K562 (cell line): ENCODE results near the gene ST7. TPM values are rescaled to one million over a fixed set of nuclear protein-coding genes. Genes with fewer than 3 reads are reported as not detected.

Experiments
- ATAC-seq: fragments of 200-7000 bp; cut with Tn5 transposase; 3 replicates; pipeline ENCODE4 v1.9.1; 2020; ENCODE audit warnings: moderate library complexity
- BruUV-seq: library from RNA; stranded (reverse); fragments of 400-500 nt; replicated peaks from 2 replicates; lab custom pipeline; 2021; lab: Mats Ljungman, UMichigan
- CTCF ChIA-PET: fragments of 300-600 bp; formaldehyde crosslinking; extraction: SDS; loops from one replicate; lab custom pipeline; 2021; ENCODE audit warnings: low intra/inter-chr PET ratio; lab: Yijun Ruan, JAX
- POLR2A ChIA-PET: fragments of 300-600, 350-650 bp; sonication (Branson Sonifier 250); formaldehyde crosslinking; extraction: SDS; loops from one replicate; lab custom pipeline; 2021; ENCODE audit warnings: antibody characterized with exemption, inconsistent platforms; lab: Yijun Ruan, JAX
- DNase-seq, 4 experiments: peaks; one replicate each; pipeline versions ENCODE4 v3.0.0 to v3.0.0-alpha.2; 2011 to 2018; ENCODE audit warnings: low spot score in 3 of 4, mixed read lengths in 3 of 4; ENCODE audit errors: extremely low read depth in 1 of 4
- FAIRE-seq: peaks from 2 replicates; lab custom pipeline; 2011; peaks lifted over from hg19 to GRCh38; lab: Jason Lieb, UNC
- H2AFZ ChIP-seq: 2 replicates; pipeline ENCODE4 v1.6.0; 2011; ENCODE audit warnings: low read depth, low read length, control low read depth, inconsistent platforms
- H3K27ac ChIP-seq: fragments of 200-600 bp; 3 replicates; pipeline ENCODE4 v1.8.0; 2011; ENCODE audit warnings: low read depth, mild to moderate bottlenecking, control low read depth, inconsistent platforms, low read length, moderate library complexity, mixed read lengths; ENCODE audit errors: extremely low read depth
- H3K27me3 ChIP-seq, 2 experiments: fragments of 300-600 bp in 1 of 2; 2 replicates in 1 of 2; 3 replicates in 1 of 2; pipeline versions ENCODE4 v1.6.0 to v1.8.0; 2011; ENCODE audit warnings: inconsistent platforms in 2 of 2, low read length in 2 of 2, mild to moderate bottlenecking in 1 of 2, mixed read lengths in 1 of 2, moderate library complexity in 1 of 2; ENCODE audit not compliant: control insufficient read depth in 2 of 2, insufficient read depth in 2 of 2
- H3K36me3 ChIP-seq: fragments of 300-600 bp; 3 replicates; pipeline ENCODE4 v1.8.0; 2011; ENCODE audit warnings: mild to moderate bottlenecking, low read length, inconsistent platforms; ENCODE audit not compliant: control insufficient read depth, insufficient read depth
- H3K4me1 ChIP-seq, 2 experiments: fragments of 200-600 bp in 1 of 2; replicated peaks in 1 of 2; 2 replicates in 1 of 2; 3 replicates in 1 of 2; pipeline versions ENCODE4 v1.5.1 to v1.8.0; 2011; ENCODE audit warnings: inconsistent platforms in 2 of 2, low read length in 2 of 2, mild to moderate bottlenecking in 1 of 2, mixed read lengths in 1 of 2, moderate library complexity in 1 of 2; ENCODE audit not compliant: control insufficient read depth in 2 of 2, insufficient read depth in 2 of 2
- H3K4me2 ChIP-seq: 2 replicates; pipeline ENCODE4 v1.6.1; 2011; ENCODE audit warnings: low read length, control low read depth, inconsistent platforms, mixed read lengths; ENCODE audit not compliant: insufficient read depth
- H3K4me3 ChIP-seq: fragments of 200-600 bp; sonication (generic), shearing (Covaris generic); 2 replicates; pipeline ENCODE4 v1.5.1; 2016; ENCODE audit warnings: control low read depth, inconsistent platforms
- H3K79me2 ChIP-seq: fragments of 200-600 bp; 3 replicates; pipeline ENCODE4 v1.8.0; 2011; ENCODE audit warnings: low read length, inconsistent platforms; ENCODE audit not compliant: control insufficient read depth, insufficient read depth
- H3K9ac ChIP-seq, 2 experiments: 2 replicates each; pipeline versions ENCODE4 v1.6.0 to v1.6.1; 2011; ENCODE audit warnings: low read depth in 2 of 2, low read length in 2 of 2, control low read depth in 1 of 2, inconsistent platforms in 1 of 2, mild to moderate bottlenecking in 1 of 2, mixed read lengths in 1 of 2; ENCODE audit not compliant: insufficient read depth in 1 of 2
- H3K9me1 ChIP-seq: one replicate; pipeline ENCODE4 v1.6.0; 2011; ENCODE audit warnings: inconsistent platforms, mild to moderate bottlenecking, low read length, moderate library complexity; ENCODE audit not compliant: control insufficient read depth, insufficient read depth
- H3K9me3 ChIP-seq: replicated peaks from 2 replicates; pipeline ENCODE4 v1.5.1; 2011; ENCODE audit warnings: low read depth, low read length, inconsistent platforms; ENCODE audit not compliant: control insufficient read depth, insufficient read depth
- H4K20me1 ChIP-seq: replicated peaks from 2 replicates; pipeline ENCODE4 v1.6.1; 2011; ENCODE audit warnings: low read length, inconsistent platforms, mixed read lengths; ENCODE audit not compliant: control insufficient read depth, insufficient read depth
- ADNP ChIP-seq: fragments of 200-800 bp; sonication (Bioruptor generic); IDR thresholded peaks from 2 replicates; pipeline ENCODE4 v1.6.1; 2016; ENCODE audit warnings: missing genetic modification characterization, missing compliant biosample characterization
- BACH1 ChIP-seq: fragments of 200-800 bp; sonication (Bioruptor generic); IDR thresholded peaks from 2 replicates; pipeline ENCODE4 v1.6.1; 2016; ENCODE audit warnings: missing genetic modification characterization, missing compliant biosample characterization
- ETS1 ChIP-seq: conservative IDR thresholded peaks from 2 replicates; pipeline ENCODE4 v1.6.1; 2011; ENCODE audit warnings: low read depth, mild to moderate bottlenecking, low read length; ENCODE audit not compliant: control insufficient read depth
- ETV1 ChIP-seq: fragments of 450-650 bp; conservative IDR thresholded peaks from 2 replicates; pipeline ENCODE4 v1.6.1; 2016; ENCODE audit warnings: missing genetic modification characterization, control low read depth, low read depth, missing compliant biosample characterization
- GABPB1 ChIP-seq: sonication (generic); formaldehyde crosslinking; IDR thresholded peaks from 2 replicates; pipeline ENCODE4 v1.8.0; 2022; ENCODE audit warnings: mild to moderate bottlenecking, missing genetic modification reagents
- GATA2 ChIP-seq: sonication (generic); formaldehyde crosslinking; IDR thresholded peaks from 2 replicates; pipeline ENCODE4 v1.4.0; 2020; ENCODE audit warnings: mild to moderate bottlenecking, missing genetic modification reagents
- NR4A1 ChIP-seq, 2 experiments: fragments of 250-450 bp in 1 of 2; fragments of 450-650 bp in 1 of 2; sonication (Bioruptor Pico) in 1 of 2; IDR thresholded peaks; 2 replicates each; pipeline versions ENCODE4 v1.4.0 to v1.6.1; 2016 to 2020; ENCODE audit warnings: mild to moderate bottlenecking in 2 of 2, missing compliant biosample characterization in 1 of 2, missing genetic modification characterization in 1 of 2, moderate library complexity in 1 of 2
- POLR2B ChIP-seq: fragments of 450-650 bp; IDR thresholded peaks from 2 replicates; pipeline ENCODE4 v1.6.1; 2018; ENCODE audit warnings: low read depth; ENCODE audit not compliant: partially characterized antibody
- TCFL5 ChIP-seq: fragments of 250-450 bp; sonication (Bioruptor Pico); conservative IDR thresholded peaks from 2 replicates; pipeline ENCODE4 v1.6.1; 2021; ENCODE audit warnings: mild to moderate bottlenecking, moderate library complexity, matching md5 sums
- TGIF2 ChIP-seq: sonication (generic); formaldehyde crosslinking; IDR thresholded peaks from 2 replicates; pipeline ENCODE4 v1.8.1; 2022; ENCODE audit warnings: mild to moderate bottlenecking, missing genetic modification reagents, moderate library complexity
- THRAP3 ChIP-seq: fragments of 450-650 bp; IDR thresholded peaks from 2 replicates; pipeline ENCODE4 v1.6.1; 2016; ENCODE audit warnings: mild to moderate bottlenecking, inconsistent platforms, borderline replicate concordance
- ZBTB17 ChIP-seq: fragments of 450-650 bp; formaldehyde crosslinking; IDR thresholded peaks from 2 replicates; pipeline ENCODE4 v1.4.0; 2020; ENCODE audit warnings: mild to moderate bottlenecking
- ZBTB2 ChIP-seq: fragments of 450-650 bp; IDR thresholded peaks from 2 replicates; pipeline ENCODE4 v1.6.1; 2016; ENCODE audit warnings: antibody characterized with exemption
- ZBTB34 ChIP-seq: fragments of 250-450 bp; sonication (Bioruptor Pico); IDR thresholded peaks from 2 replicates; pipeline ENCODE4 v1.8.0; 2021; ENCODE audit warnings: mild to moderate bottlenecking, moderate library complexity
- ZFX ChIP-seq: sonication (generic); formaldehyde crosslinking; IDR thresholded peaks from 2 replicates; pipeline ENCODE4 v1.8.0; 2022; ENCODE audit warnings: mild to moderate bottlenecking, missing genetic modification reagents, moderate library complexity
- ZNF436 ChIP-seq: fragments of 250-450, 450-650 bp; sonication (Bioruptor Pico); formaldehyde crosslinking; IDR thresholded peaks from 2 replicates; pipeline ENCODE4 v1.7.0; 2020; ENCODE audit warnings: mild to moderate bottlenecking
- ZNF668 ChIP-seq: fragments of 250-450 bp; sonication (Bioruptor Pico); IDR thresholded peaks from 2 replicates; pipeline ENCODE4 v1.8.0; 2022; ENCODE audit warnings: mild to moderate bottlenecking, inconsistent platforms
- WGBS: fragments of 100-300 bp; shearing (Covaris generic); methylation state at CpG from one replicate; pipeline ENCODE4 v1.1.6; 2016; ENCODE audit warnings: low coverage, mixed read lengths; ENCODE audit not compliant: insufficient coverage; ENCODE audit errors: missing lambda C conversion rate; 5-methylcytosine and 5-hydroxymethylcytosine counted together
- in situ Hi-C: fragments of 300-500 bp; cut with MboI; formaldehyde crosslinking; loops from 4 replicates; pipeline ENCODE4 v1.15.0; 2018; ENCODE audit warnings: inconsistent platforms, mixed read lengths
- intact Hi-C: fragments of 100-400 bp; cut with micrococcal nuclease; formaldehyde crosslinking; loops from 2 replicates; pipeline ENCODE4 v1.14.2; 2022
- polyA plus RNA-seq, 8 experiments: library from polyadenylated mRNA; depleted of rRNA in 4 of 8; stranded (reverse) in 5 of 8; unstranded in 3 of 8; fragments of >200 nt; fragmentation: Nextera tagmentation in 2 of 8; fragmentation: Illumina TruSeq in 1 of 8; extraction: Ambion mirVana in 2 of 8; extraction: Trizol in 1 of 8; gene quantifications; 2 replicates each; pipeline versions ENCODE4 v1.2.1 to v1.2.3, GENCODE V29; 2011 to 2014; ENCODE audit warnings: inconsistent platforms in 1 of 8, missing spikeins in 1 of 8
- total RNA-seq, 7 experiments: library from RNA; depleted of rRNA in 6 of 7; stranded (reverse); fragments of >200 nt in 6 of 7; fragmentation: Illumina TruSeq in 2 of 7; extraction: Trizol in 2 of 7; gene quantifications; 2 replicates each; pipeline versions ENCODE4 v1.2.1 to v1.2.3, GENCODE V29; 2011 to 2021; ENCODE audit warnings: low replicate concordance in 1 of 7

ST7 gene
- total and polyA plus RNA-seq, 9 of the 15 experiments (the other 6 are each of a cell fraction or from before 2014, with no cell fraction given) = 23.9 to 56.3 (median 36.9) TPM

GRCh38 chr7:117083648-117084047 lies 130.3 kb downstream of the ST7 start (continued):
- TF ChIP-seq ZBTB34 (CRISPR knock-in tag) (no peak), ZNF668 (CRISPR knock-in tag) (no peak), POLR2B (no peak), THRAP3 (no peak), ZBTB17 (no peak), ETS1 (no peak), GABPB1 (no peak), TCFL5 (CRISPR knock-in tag) (no peak), ADNP (tag) (no peak)

- FAIRE-seq (no peak), ATAC-seq (peak; percentile 23; the same call in 2 of the 3 replicates), DNase-seq (peak in 1 of 4 experiments; percentile 18)
- H3K79me2 ChIP-seq = peaks cover 54% of the 10 kb centered on the region
- BruUV-seq = no TSS peak
- intact Hi-C loops = no loop called here
- no peak overlapping the region for H3K4me3 ChIP-seq
- no peak overlapping the region for H2AFZ ChIP-seq
- CTCF ChIA-PET = no interaction called here
- no peaks in the 10 kb centered on the region for H3K9me1 ChIP-seq
- no peaks in the 10 kb centered on the region for H3K9me3 ChIP-seq
- no peak overlapping the region for H3K9ac ChIP-seq
- H3K27ac ChIP-seq = no peak overlapping the region
- WGBS = 28% methylated on average over 1 of the region's 1 CpG
- H3K4me1 ChIP-seq = peaks cover 11 to 27% of the 10 kb centered on the region in 2 experiments
- H3K27me3 ChIP-seq = no peaks in the 10 kb centered on the region
- POLR2A ChIA-PET = interaction anchor here (1.0 kb wide), 2 partner anchors 18 to 67 kb away, joined by 3 read pairs; no protein-coding TSS in a partner anchor
- in situ Hi-C loops = no loop called here
- no peak overlapping the region for H3K4me2 ChIP-seq
- H4K20me1 ChIP-seq = no peaks in the 10 kb centered on the region; the same call in 1 of the 2 replicates
- H3K36me3 ChIP-seq = peaks cover 6% of the 10 kb centered on the region; the same call in 1 of the 3 replicates
- TF ChIP-seq GATA2 (CRISPR knock-in tag) (no peak), BACH1 (tag) (no peak), ZBTB2 (no peak), ETV1 (tag) (no peak), TGIF2 (CRISPR knock-in tag) (peak; percentile 34; the same call in 1 of the 2 replicates), ZNF436 (CRISPR knock-in tag) (no peak), ZFX (CRISPR knock-in tag) (no peak), NR4A1 (CRISPR knock-in tag; IDR thresholded peaks at IDR 0.05) (no peak), NR4A1 (tag; IDR thresholded peaks at IDR 0.05) (no peak)
These were observed 131.0 kb downstream of the ST7 start for GRCh38 chr7:117084286-117084685.
